ENCODE data around the gene ZDHHC23. TPM values are rescaled to one million over a fixed set of nuclear protein-coding genes. Genes with fewer than 3 reads are reported as not detected.
A peak's percentile ranks its signal among the peaks of the same experiment; 100 is the strongest.

The ZDHHC23 gene
- polyA plus RNA-seq, 3 donors: 0.05 to 0.87 (median 0.28) TPM

GRCh38 chr3:113952921-113953320, 5.1 kb downstream of the ZDHHC23 start:
- Mint-ChIP-seq H3K4me1 (peaks cover 19% of the 10 kb centered on the region), H3K36me3 (no peaks in the 10 kb centered on the region), H3K4me3 (no peak overlapping the region), H3K27ac (no peak overlapping the region), H3K27me3 (ENCODE audit: low read depth in 3 of 3) (peaks cover 6 to 17% (median 17%) of the 10 kb centered on the region in 3 donors), H3K9me3 (peaks cover 0 to 2% (median 0%) of the 10 kb centered on the region in 7 donors)
- intact Hi-C loops (cut with micrococcal nuclease): no loop called here
- no peak for TF ChIP-seq CTCF (IDR thresholded peaks at IDR 0.05)
- no peak overlapping the region for H3K9ac ChIP-seq (ENCODE audit: insufficient read depth, low read length, poor library complexity, severe bottlenecking)
- H3K27me3 ChIP-seq (ENCODE audit: control insufficient read depth in 2 of 2, insufficient read depth in 2 of 2, low read length in 2 of 2): peaks cover 7 to 14% of the 10 kb centered on the region in 2 donors
- H3K36me3 ChIP-seq (replicated peaks in 1 of 2; ENCODE audit: control insufficient read depth in 1 of 2, insufficient read depth in 2 of 2, low read length in 2 of 2): no peaks in the 10 kb centered on the region
- H4K20me1 ChIP-seq (ENCODE audit: insufficient read depth, low read length): no peaks in the 10 kb centered on the region
- no peaks in the 10 kb centered on the region for H3K9me3 ChIP-seq (replicated peaks in 1 of 2; ENCODE audit: control insufficient read depth in 1 of 2, insufficient read depth in 1 of 2, low read length in 2 of 2)
- DNase-seq: no peak
- H3K79me2 ChIP-seq (ENCODE audit: insufficient read depth, low read length): no peaks in the 10 kb centered on the region
- H3K4me2 ChIP-seq (replicated peaks; ENCODE audit: extremely low read depth, low read length, poor library complexity, severe bottlenecking): no peak overlapping the region
- H3K27ac ChIP-seq (ENCODE audit: low read depth in 1 of 2, low read length in 2 of 2): no peak overlapping the region
- no peak overlapping the region for H2AFZ ChIP-seq (ENCODE audit: insufficient read depth, low read depth, low read length, poor library complexity, severe bottlenecking)
- peaks cover 9 to 13% of the 10 kb centered on the region in 2 donors for H3K4me1 ChIP-seq (ENCODE audit: control insufficient read depth in 1 of 2, insufficient read depth in 2 of 2, low read length in 2 of 2)
- no peak overlapping the region for H3K4me3 ChIP-seq (replicated peaks in 1 of 3; ENCODE audit: low read depth in 2 of 3, low read length in 3 of 3)

- H3K36me3 Mint-ChIP-seq: peaks cover 0 to 5% of the 10 kb centered on the region in 2 donors
- intact Hi-C loops (cut with micrococcal nuclease): no loop called here
- Histone ChIP-seq H2AFZ (ENCODE audit: insufficient read depth, low read depth, low read length, poor library complexity, severe bottlenecking) (peak overlapping the region; percentile 7), H3K4me3 (replicated peaks in 1 of 3; ENCODE audit: low read depth in 2 of 3, low read length in 3 of 3) (no peak overlapping the region), H3K27me3 (ENCODE audit: control insufficient read depth in 2 of 2, insufficient read depth in 2 of 2, low read length in 2 of 2) (peaks cover 4 to 6% of the 10 kb centered on the region in 2 donors), H4K20me1 (ENCODE audit: insufficient read depth, low read length) (no peaks in the 10 kb centered on the region), H3K27ac (ENCODE audit: low read depth in 1 of 2, low read length in 2 of 2) (no peak overlapping the region), H3K4me1 (ENCODE audit: control insufficient read depth in 1 of 2, insufficient read depth in 2 of 2, low read length in 2 of 2) (peaks cover 1 to 5% of the 10 kb centered on the region in 2 donors), H3K36me3 (replicated peaks in 1 of 2; ENCODE audit: control insufficient read depth in 1 of 2, insufficient read depth in 2 of 2, low read length in 2 of 2) (no peaks in the 10 kb centered on the region), H3K4me2 (replicated peaks; ENCODE audit: extremely low read depth, low read length, poor library complexity, severe bottlenecking) (no peak overlapping the region), H3K79me2 (ENCODE audit: insufficient read depth, low read length) (no peaks in the 10 kb centered on the region), H3K9ac (ENCODE audit: insufficient read depth, low read length, poor library complexity, severe bottlenecking) (no peak overlapping the region), H3K9me3 (replicated peaks in 1 of 2; ENCODE audit: control insufficient read depth in 1 of 2, insufficient read depth in 1 of 2, low read length in 2 of 2) (no peaks in the 10 kb centered on the region)
- peaks cover 0 to 2% (median 0%) of the 10 kb centered on the region in 7 donors for H3K9me3 Mint-ChIP-seq
- 11% methylated on average over 7 of the region's 7 CpGs for WGBS (ENCODE audit: insufficient coverage)
- no peak overlapping the region for H3K4me3 Mint-ChIP-seq
- H3K27ac Mint-ChIP-seq: no peak overlapping the region
- H3K27me3 Mint-ChIP-seq (ENCODE audit: low read depth in 3 of 3): peaks cover 5 to 13% (median 9%) of the 10 kb centered on the region in 3 donors
- TF ChIP-seq CTCF (IDR thresholded peaks at IDR 0.05): no peak
- peaks cover 17% of the 10 kb centered on the region for H3K4me1 Mint-ChIP-seq
- no peak for DNase-seq
Measured at GRCh38 chr3:113953677-113954076, 5.9 kb downstream of the ZDHHC23 start.

Data from CD14-positive monocyte (primary cell).